HL-60 (cell line): ENCODE data around the gene FAM3A.

Experiments
- DNase-seq, 2 experiments: peaks; one replicate each; pipeline ENCODE4 v3.0.0-alpha.2; 2010 to 2020; ENCODE audit warnings: low read depth in 1 of 2, low spot score in 1 of 2
- H3K27ac ChIP-seq: fragments of 250-450 bp; sonication (Bioruptor Pico); replicated peaks from 2 replicates; pipeline ENCODE4 v1.5.1; 2020; ENCODE audit warnings: mild to moderate bottlenecking, moderate library complexity
- H3K27me3 ChIP-seq: fragments of 250-450 bp; sonication (Bioruptor Pico); 2 replicates; pipeline ENCODE4 v1.5.1; 2021; ENCODE audit warnings: mild to moderate bottlenecking, moderate library complexity; ENCODE audit not compliant: insufficient read depth, poor library complexity, severe bottlenecking
- H3K4me3 ChIP-seq: replicated peaks from 2 replicates; pipeline ENCODE4 v1.5.1; 2011; ENCODE audit warnings: mild to moderate bottlenecking, control low read depth, low read length; ENCODE audit not compliant: insufficient read depth
- CTCF ChIP-seq: IDR thresholded peaks from one replicate; pipeline ENCODE4 v1.5.1; 2011; ENCODE audit warnings: low read length, control low read depth, inconsistent platforms; ENCODE audit not compliant: insufficient read depth
- GABPA ChIP-seq: IDR thresholded peaks from 2 replicates; pipeline ENCODE4 v1.6.1; 2012; ENCODE audit warnings: low read depth
- POLR2AphosphoS5 ChIP-seq: IDR thresholded peaks from 2 replicates; pipeline ENCODE4 v1.6.1; 2012; ENCODE audit warnings: low read depth
- SPI1 ChIP-seq: IDR thresholded peaks from 2 replicates; pipeline ENCODE4 v1.6.1; 2012; ENCODE audit warnings: low read depth, mild to moderate bottlenecking, borderline replicate concordance
- TF ChIP-seq, protein P1 (sequence below): IDR thresholded peaks from 2 replicates; pipeline ENCODE4 v1.6.1; 2012; ENCODE audit warnings: low read depth; ENCODE audit not compliant: insufficient replicate concordance

The FAM3A gene

DNA sequence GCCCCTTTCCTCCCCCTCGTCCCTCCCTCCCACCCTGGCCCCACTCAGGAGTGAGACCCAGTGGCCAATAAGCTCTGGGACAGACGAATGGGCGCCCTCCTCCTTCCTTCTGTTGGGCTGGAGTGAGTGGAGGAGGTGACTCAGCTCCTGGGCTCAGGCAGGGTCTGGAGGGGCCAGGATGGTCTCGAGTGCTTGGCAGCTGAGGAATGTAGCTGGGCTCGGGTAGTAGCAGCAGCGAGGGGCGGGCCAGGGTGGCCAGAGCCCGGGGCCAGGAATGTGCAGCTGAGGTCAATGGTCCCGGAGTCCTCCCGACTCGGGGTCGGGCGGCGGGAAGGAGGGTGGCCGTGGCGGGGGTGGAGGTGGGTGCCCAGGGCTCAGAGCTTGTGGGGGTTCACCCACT is 15.6 kb upstream of the FAM3A start:
- DNase-seq: no peak
- Histone ChIP-seq H3K27me3 (no peaks in the 10 kb centered on the region), H3K4me3 (no peak overlapping the region), H3K27ac (no peak overlapping the region)
- TF ChIP-seq POLR2AphosphoS5 (no peak), SPI1 (no peak), CTCF (no peak), GABPA (no peak)
- TF ChIP-seq, protein P1, sequence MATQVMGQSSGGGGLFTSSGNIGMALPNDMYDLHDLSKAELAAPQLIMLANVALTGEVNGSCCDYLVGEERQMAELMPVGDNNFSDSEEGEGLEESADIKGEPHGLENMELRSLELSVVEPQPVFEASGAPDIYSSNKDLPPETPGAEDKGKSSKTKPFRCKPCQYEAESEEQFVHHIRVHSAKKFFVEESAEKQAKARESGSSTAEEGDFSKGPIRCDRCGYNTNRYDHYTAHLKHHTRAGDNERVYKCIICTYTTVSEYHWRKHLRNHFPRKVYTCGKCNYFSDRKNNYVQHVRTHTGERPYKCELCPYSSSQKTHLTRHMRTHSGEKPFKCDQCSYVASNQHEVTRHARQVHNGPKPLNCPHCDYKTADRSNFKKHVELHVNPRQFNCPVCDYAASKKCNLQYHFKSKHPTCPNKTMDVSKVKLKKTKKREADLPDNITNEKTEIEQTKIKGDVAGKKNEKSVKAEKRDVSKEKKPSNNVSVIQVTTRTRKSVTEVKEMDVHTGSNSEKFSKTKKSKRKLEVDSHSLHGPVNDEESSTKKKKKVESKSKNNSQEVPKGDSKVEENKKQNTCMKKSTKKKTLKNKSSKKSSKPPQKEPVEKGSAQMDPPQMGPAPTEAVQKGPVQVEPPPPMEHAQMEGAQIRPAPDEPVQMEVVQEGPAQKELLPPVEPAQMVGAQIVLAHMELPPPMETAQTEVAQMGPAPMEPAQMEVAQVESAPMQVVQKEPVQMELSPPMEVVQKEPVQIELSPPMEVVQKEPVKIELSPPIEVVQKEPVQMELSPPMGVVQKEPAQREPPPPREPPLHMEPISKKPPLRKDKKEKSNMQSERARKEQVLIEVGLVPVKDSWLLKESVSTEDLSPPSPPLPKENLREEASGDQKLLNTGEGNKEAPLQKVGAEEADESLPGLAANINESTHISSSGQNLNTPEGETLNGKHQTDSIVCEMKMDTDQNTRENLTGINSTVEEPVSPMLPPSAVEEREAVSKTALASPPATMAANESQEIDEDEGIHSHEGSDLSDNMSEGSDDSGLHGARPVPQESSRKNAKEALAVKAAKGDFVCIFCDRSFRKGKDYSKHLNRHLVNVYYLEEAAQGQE: no peak

GRCh38 chrX:154530286-154530685 is 14.3 kb upstream of the FAM3A start:
- no peak overlapping the region for H3K4me3 ChIP-seq
- H3K27ac ChIP-seq: no peak overlapping the region
- no peak for DNase-seq
- TF ChIP-seq SPI1: no peak
- TF ChIP-seq, protein P1: no peak
- TF ChIP-seq CTCF: no peak
- no peak for TF ChIP-seq POLR2AphosphoS5
- TF ChIP-seq GABPA: no peak
- H3K27me3 ChIP-seq: no peaks in the 10 kb centered on the region

GRCh38 chrX:154529206-154529612 is 13.2 kb upstream of the FAM3A start:
- Histone ChIP-seq H3K4me3 (no peak overlapping the region), H3K27ac (no peak overlapping the region), H3K27me3 (no peaks in the 10 kb centered on the region)
- DNase-seq: no peak
- TF ChIP-seq GABPA (no peak), CTCF (no peak), SPI1 (no peak), POLR2AphosphoS5 (no peak)
- TF ChIP-seq, protein P1: no peak
